HepG2 (cell line): ENCODE results near the gene CRYGA. TPM values are rescaled to one million over a fixed set of nuclear protein-coding genes. Genes with fewer than 3 reads are reported as not detected.

Source experiments
- CEBPB ChIP-seq: IDR thresholded peaks from 2 replicates; pipeline ENCODE4 v1.6.1; 2011; ENCODE audit warnings: low read depth, low read length, improper control_type of control experiment, borderline replicate concordance
- ETV6 ChIP-seq: sonication (generic); formaldehyde crosslinking; conservative IDR thresholded peaks from 2 replicates; pipeline ENCODE4 v1.4.0; 2020; ENCODE audit warnings: missing genetic modification reagents
- GABPB1 ChIP-seq: IDR thresholded peaks from 2 replicates; pipeline ENCODE4 v1.6.1; 2016; ENCODE audit warnings: mild to moderate bottlenecking, missing genetic modification reagents, moderate library complexity, missing compliant biosample characterization
- PHF20 ChIP-seq: sonication (generic); formaldehyde crosslinking; IDR thresholded peaks from 2 replicates; pipeline ENCODE4 v1.5.0; 2020; ENCODE audit warnings: mild to moderate bottlenecking, missing genetic modification reagents
- PHF5A ChIP-seq: IDR thresholded peaks from one replicate; pipeline ENCODE4 v1.6.1; 2018; ENCODE audit warnings: low read depth, missing genetic modification reagents; ENCODE audit not compliant: unreplicated experiment
- PRMT3 ChIP-seq: sonication (generic); formaldehyde crosslinking; IDR thresholded peaks from 2 replicates; pipeline ENCODE4 v1.8.1; 2022; ENCODE audit warnings: low read depth, mild to moderate bottlenecking, moderate library complexity, missing genetic modification reagents, borderline replicate concordance
- RFX1 ChIP-seq: fragments of 450-650 bp; IDR thresholded peaks from 2 replicates; pipeline ENCODE4 v1.6.1; 2017
- RXRB ChIP-seq: IDR thresholded peaks from 2 replicates; pipeline ENCODE4 v1.6.1; 2016; ENCODE audit warnings: borderline replicate concordance, missing genetic modification reagents, missing compliant biosample characterization
- TAF1 ChIP-seq: sonication (generic); formaldehyde crosslinking; IDR thresholded peaks from 2 replicates; pipeline ENCODE4 v1.4.0; 2020; ENCODE audit warnings: missing genetic modification reagents
- TEAD2 ChIP-seq: sonication (generic); formaldehyde crosslinking; IDR thresholded peaks from 2 replicates; pipeline ENCODE4 v1.9.0; 2021; ENCODE audit warnings: missing genetic modification reagents
- ZBTB42 ChIP-seq: sonication (generic); formaldehyde crosslinking; IDR thresholded peaks from 2 replicates; pipeline ENCODE4 v1.5.0; 2020; ENCODE audit warnings: mild to moderate bottlenecking, missing genetic modification reagents
- ZNF101 ChIP-seq: sonication (generic); formaldehyde crosslinking; IDR thresholded peaks from 2 replicates; pipeline ENCODE4 v1.4.0; 2020; ENCODE audit warnings: mild to moderate bottlenecking, low read depth, missing genetic modification reagents, borderline replicate concordance
- ZNF205 ChIP-seq: IDR thresholded peaks from 2 replicates; pipeline ENCODE4 v1.6.1; 2018; ENCODE audit warnings: missing biosample characterization, missing genetic modification reagents
- ZNF33A ChIP-seq: sonication (generic); formaldehyde crosslinking; IDR thresholded peaks from 2 replicates; pipeline ENCODE4 v1.5.1; 2020; ENCODE audit warnings: missing genetic modification reagents, mild to moderate bottlenecking, moderate library complexity, borderline replicate concordance
- ZNF414 ChIP-seq: sonication (generic); formaldehyde crosslinking; IDR thresholded peaks from 2 replicates; pipeline ENCODE4 v1.5.0; 2020; ENCODE audit warnings: missing genetic modification reagents
- ZNF577 ChIP-seq: sonication (generic); formaldehyde crosslinking; IDR thresholded peaks from 2 replicates; pipeline ENCODE4 v1.4.0; 2020; ENCODE audit warnings: mild to moderate bottlenecking, low read depth, missing genetic modification reagents, borderline replicate concordance
- ZNF777 ChIP-seq: sonication (generic); formaldehyde crosslinking; IDR thresholded peaks from 2 replicates; pipeline ENCODE4 v1.4.0; 2020; ENCODE audit warnings: missing genetic modification reagents
- ZNF891 ChIP-seq: sonication (generic); formaldehyde crosslinking; IDR thresholded peaks from 2 replicates; pipeline ENCODE4 v1.5.0; 2020; ENCODE audit warnings: mild to moderate bottlenecking, missing genetic modification reagents
- ZSCAN22 ChIP-seq: sonication (generic); formaldehyde crosslinking; IDR thresholded peaks from 2 replicates; pipeline ENCODE4 v1.4.0; 2020; ENCODE audit warnings: mild to moderate bottlenecking, missing genetic modification reagents
- ZSCAN9 ChIP-seq: IDR thresholded peaks from 2 replicates; pipeline ENCODE4 v1.6.1; 2016; ENCODE audit warnings: borderline replicate concordance
- polyA plus RNA-seq, 8 experiments: library from polyadenylated mRNA; depleted of rRNA in 3 of 8; stranded (reverse) in 7 of 8; unstranded in 1 of 8; fragments of >200 nt; fragmentation: Illumina TruSeq in 4 of 8; extraction: Trizol in 4 of 8; gene quantifications; 2 replicates each; pipeline versions ENCODE4 v1.2.1 to v1.2.3, GENCODE V29; 2011 to 2016; ENCODE audit warnings: low read depth in 4 of 8, missing spikeins in 1 of 8, mixed read lengths in 1 of 8; ENCODE audit not compliant: insufficient read depth in 1 of 8
- total RNA-seq, 5 experiments: library from RNA; depleted of rRNA; stranded (reverse); fragments of >200 nt; fragmentation: Illumina TruSeq; extraction: Trizol; gene quantifications; 2 replicates each; pipeline ENCODE4 v1.2.3, GENCODE V29; 2016; ENCODE audit warnings: low read depth in 1 of 5
- TF ChIP-seq, protein P1 (sequence below): sonication (generic); formaldehyde crosslinking; IDR thresholded peaks from 2 replicates; pipeline ENCODE4 v1.5.0; 2020; ENCODE audit warnings: mild to moderate bottlenecking, missing genetic modification reagents
- TF ChIP-seq, protein P2 (sequence below): sonication (generic); formaldehyde crosslinking; IDR thresholded peaks from 2 replicates; pipeline ENCODE4 v1.5.0; 2020; ENCODE audit warnings: mild to moderate bottlenecking, missing genetic modification reagents, borderline replicate concordance
- TF ChIP-seq, protein P3 (sequence below): sonication (generic); formaldehyde crosslinking; IDR thresholded peaks from 2 replicates; pipeline ENCODE4 v1.8.1; 2023; ENCODE audit warnings: missing genetic modification reagents, mild to moderate bottlenecking, borderline replicate concordance
- TF ChIP-seq, protein P4 (sequence below): IDR thresholded peaks from 2 replicates; pipeline ENCODE4 v1.6.1; 2016

Gene CRYGA
- total and polyA plus RNA-seq, 2 of the 13 experiments (the other 11 are each of a cell fraction or from before 2014, with no cell fraction given) = not detected

DNA sequence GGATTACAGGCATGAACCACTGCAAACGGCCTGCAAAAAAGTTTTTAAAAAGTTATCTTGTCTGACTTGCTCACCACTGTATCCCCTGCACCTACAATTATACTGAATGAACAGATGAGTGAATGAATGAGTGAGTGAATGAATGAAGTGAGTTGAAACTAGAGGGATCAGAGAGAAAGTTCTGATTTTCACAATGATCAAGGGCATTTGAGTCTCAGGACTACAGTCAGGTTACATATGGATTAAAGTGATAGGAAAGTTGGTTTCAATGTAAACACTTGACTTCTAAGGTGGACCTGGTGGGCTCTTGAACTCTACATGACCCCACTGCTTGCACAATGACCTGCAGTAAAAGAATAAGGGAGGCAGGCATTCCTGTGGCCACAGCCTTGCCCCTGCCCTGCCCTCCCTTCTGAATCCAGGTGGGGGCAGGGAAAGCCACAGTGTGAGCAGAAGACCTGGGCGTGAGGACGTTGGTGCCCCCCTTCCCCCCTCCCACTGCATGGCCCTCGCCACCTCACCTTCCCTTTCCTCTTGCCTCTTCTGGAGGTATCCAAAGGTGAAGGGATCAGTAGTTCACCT lies 15.7 kb upstream of the CRYGA start (continued):
- TF ChIP-seq, protein P1, sequence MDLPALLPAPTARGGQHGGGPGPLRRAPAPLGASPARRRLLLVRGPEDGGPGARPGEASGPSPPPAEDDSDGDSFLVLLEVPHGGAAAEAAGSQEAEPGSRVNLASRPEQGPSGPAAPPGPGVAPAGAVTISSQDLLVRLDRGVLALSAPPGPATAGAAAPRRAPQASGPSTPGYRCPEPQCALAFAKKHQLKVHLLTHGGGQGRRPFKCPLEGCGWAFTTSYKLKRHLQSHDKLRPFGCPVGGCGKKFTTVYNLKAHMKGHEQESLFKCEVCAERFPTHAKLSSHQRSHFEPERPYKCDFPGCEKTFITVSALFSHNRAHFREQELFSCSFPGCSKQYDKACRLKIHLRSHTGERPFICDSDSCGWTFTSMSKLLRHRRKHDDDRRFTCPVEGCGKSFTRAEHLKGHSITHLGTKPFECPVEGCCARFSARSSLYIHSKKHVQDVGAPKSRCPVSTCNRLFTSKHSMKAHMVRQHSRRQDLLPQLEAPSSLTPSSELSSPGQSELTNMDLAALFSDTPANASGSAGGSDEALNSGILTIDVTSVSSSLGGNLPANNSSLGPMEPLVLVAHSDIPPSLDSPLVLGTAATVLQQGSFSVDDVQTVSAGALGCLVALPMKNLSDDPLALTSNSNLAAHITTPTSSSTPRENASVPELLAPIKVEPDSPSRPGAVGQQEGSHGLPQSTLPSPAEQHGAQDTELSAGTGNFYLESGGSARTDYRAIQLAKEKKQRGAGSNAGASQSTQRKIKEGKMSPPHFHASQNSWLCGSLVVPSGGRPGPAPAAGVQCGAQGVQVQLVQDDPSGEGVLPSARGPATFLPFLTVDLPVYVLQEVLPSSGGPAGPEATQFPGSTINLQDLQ (CRISPR knock-in tag) = no peak
- TF ChIP-seq ETV6 (no peak), ZNF33A (CRISPR knock-in tag) (no peak), TEAD2 (CRISPR knock-in tag) (no peak), ZNF777 (no peak), RFX1 (no peak), ZNF414 (CRISPR knock-in tag) (no peak), ZNF205 (CRISPR knock-in tag) (no peak), PHF5A (CRISPR knock-in tag) (no peak), ZNF891 (CRISPR knock-in tag) (no peak), ZNF577 (CRISPR knock-in tag) (no peak), ZNF101 (CRISPR knock-in tag) (no peak), ZSCAN9 (CRISPR knock-in tag) (no peak), ZBTB42 (CRISPR knock-in tag) (no peak), TAF1 (CRISPR knock-in tag) (no peak), GABPB1 (0 out of 2 replicates have a peak, but pooled peaks have one; percentile 16), RXRB (CRISPR knock-in tag) (peak; percentile 92), ZSCAN22 (CRISPR knock-in tag) (no peak), CEBPB (peak; percentile 80), PHF20 (no peak), PRMT3 (CRISPR knock-in tag) (no peak)
- TF ChIP-seq, protein P2, sequence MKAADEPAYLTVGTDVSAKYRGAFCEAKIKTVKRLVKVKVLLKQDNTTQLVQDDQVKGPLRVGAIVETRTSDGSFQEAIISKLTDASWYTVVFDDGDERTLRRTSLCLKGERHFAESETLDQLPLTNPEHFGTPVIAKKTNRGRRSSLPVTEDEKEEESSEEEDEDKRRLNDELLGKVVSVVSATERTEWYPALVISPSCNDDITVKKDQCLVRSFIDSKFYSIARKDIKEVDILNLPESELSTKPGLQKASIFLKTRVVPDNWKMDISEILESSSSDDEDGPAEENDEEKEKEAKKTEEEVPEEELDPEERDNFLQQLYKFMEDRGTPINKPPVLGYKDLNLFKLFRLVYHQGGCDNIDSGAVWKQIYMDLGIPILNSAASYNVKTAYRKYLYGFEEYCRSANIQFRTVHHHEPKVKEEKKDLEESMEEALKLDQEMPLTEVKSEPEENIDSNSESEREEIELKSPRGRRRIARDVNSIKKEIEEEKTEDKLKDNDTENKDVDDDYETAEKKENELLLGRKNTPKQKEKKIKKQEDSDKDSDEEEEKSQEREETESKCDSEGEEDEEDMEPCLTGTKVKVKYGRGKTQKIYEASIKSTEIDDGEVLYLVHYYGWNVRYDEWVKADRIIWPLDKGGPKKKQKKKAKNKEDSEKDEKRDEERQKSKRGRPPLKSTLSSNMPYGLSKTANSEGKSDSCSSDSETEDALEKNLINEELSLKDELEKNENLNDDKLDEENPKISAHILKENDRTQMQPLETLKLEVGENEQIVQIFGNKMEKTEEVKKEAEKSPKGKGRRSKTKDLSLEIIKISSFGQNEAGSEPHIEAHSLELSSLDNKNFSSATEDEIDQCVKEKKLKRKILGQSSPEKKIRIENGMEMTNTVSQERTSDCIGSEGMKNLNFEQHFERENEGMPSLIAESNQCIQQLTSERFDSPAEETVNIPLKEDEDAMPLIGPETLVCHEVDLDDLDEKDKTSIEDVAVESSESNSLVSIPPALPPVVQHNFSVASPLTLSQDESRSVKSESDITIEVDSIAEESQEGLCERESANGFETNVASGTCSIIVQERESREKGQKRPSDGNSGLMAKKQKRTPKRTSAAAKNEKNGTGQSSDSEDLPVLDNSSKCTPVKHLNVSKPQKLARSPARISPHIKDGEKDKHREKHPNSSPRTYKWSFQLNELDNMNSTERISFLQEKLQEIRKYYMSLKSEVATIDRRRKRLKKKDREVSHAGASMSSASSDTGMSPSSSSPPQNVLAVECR = no peak
- TF ChIP-seq, protein P3, sequence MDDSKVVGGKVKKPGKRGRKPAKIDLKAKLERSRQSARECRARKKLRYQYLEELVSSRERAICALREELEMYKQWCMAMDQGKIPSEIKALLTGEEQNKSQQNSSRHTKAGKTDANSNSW (CRISPR knock-in tag) = no peak
- TF ChIP-seq, protein P4, sequence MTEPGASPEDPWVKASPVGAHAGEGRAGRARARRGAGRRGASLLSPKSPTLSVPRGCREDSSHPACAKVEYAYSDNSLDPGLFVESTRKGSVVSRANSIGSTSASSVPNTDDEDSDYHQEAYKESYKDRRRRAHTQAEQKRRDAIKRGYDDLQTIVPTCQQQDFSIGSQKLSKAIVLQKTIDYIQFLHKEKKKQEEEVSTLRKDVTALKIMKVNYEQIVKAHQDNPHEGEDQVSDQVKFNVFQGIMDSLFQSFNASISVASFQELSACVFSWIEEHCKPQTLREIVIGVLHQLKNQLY (CRISPR knock-in tag) = no peak
